Neutrophil (primary cell): ENCODE results near the gene PABPN1L.

Source experiments
- H3K27ac ChIP-seq: fragments of 200-600 bp; sonication (generic); 2 replicates; pipeline ENCODE4 v1.5.1; 2016; ENCODE audit warnings: mild to moderate bottlenecking, moderate library complexity
- H3K27me3 ChIP-seq: fragments of 200-600 bp; sonication (generic); 2 replicates; pipeline ENCODE4 v1.6.0; 2016; ENCODE audit warnings: mild to moderate bottlenecking
- H3K36me3 ChIP-seq: fragments of 200-600 bp; sonication (generic); 2 replicates; pipeline ENCODE4 v1.5.1; 2017
- H3K4me1 ChIP-seq, 2 experiments: fragments of 200-600 bp in 1 of 2; sonication (generic) in 1 of 2; 1 replicate in 1 of 2; 2 replicates in 1 of 2; pipeline versions ENCODE4 v1.5.1 to v1.6.1; 2013 to 2016; ENCODE audit warnings: low read depth in 1 of 2, low read length in 1 of 2, mild to moderate bottlenecking in 1 of 2, moderate library complexity in 1 of 2; ENCODE audit not compliant: control insufficient read depth in 1 of 2, insufficient read depth in 1 of 2
- H3K4me3 ChIP-seq, 2 experiments: fragments of 200-600 bp in 1 of 2; sonication (generic) in 1 of 2; 1 replicate in 1 of 2; 2 replicates in 1 of 2; pipeline ENCODE4 v1.5.1; 2013 to 2016; ENCODE audit warnings: low read depth in 1 of 2, low read length in 1 of 2, mild to moderate bottlenecking in 1 of 2, moderate library complexity in 1 of 2
- H3K9me3 ChIP-seq: fragments of 200-600 bp; sonication (generic); 2 replicates; pipeline ENCODE4 v1.5.1; 2016
- CTCF ChIP-seq: fragments of 200-600 bp; sonication (generic); IDR thresholded peaks from 2 replicates; pipeline ENCODE4 v1.5.1; 2016; ENCODE audit warnings: antibody characterized with exemption

Gene PABPN1L

GRCh38 chr16:88844419-88845036 is 21.9 kb downstream of the PABPN1L start:
- H3K27me3 ChIP-seq: no peaks in the 10 kb centered on the region
- H3K9me3 ChIP-seq: no peaks in the 10 kb centered on the region
- peak overlapping the region; percentile 18 for H3K27ac ChIP-seq
- peaks cover 26 to 30% of the 10 kb centered on the region in 2 experiments for H3K4me1 ChIP-seq
- TF ChIP-seq CTCF: no peak
- peaks cover 80% of the 10 kb centered on the region for H3K36me3 ChIP-seq
- H3K4me3 ChIP-seq: no peak overlapping the region

- Histone ChIP-seq H3K27ac (no peak overlapping the region), H3K27me3 (no peaks in the 10 kb centered on the region), H3K4me3 (no peak overlapping the region), H3K4me1 (peaks cover 39 to 43% of the 10 kb centered on the region in 2 experiments), H3K9me3 (no peaks in the 10 kb centered on the region), H3K36me3 (peaks cover 87% of the 10 kb centered on the region)
- no peak for TF ChIP-seq CTCF
These were observed 23.2 kb downstream of the PABPN1L start for GRCh38 chr16:88843256-88843655.

GRCh38 chr16:88842806-88843205 is 23.7 kb downstream of the PABPN1L start:
- Histone ChIP-seq H3K27me3 (no peaks in the 10 kb centered on the region), H3K27ac (no peak overlapping the region), H3K9me3 (no peaks in the 10 kb centered on the region), H3K36me3 (peaks cover 87% of the 10 kb centered on the region), H3K4me1 (peaks cover 40 to 46% of the 10 kb centered on the region in 2 experiments), H3K4me3 (no peak overlapping the region)
- no peak for TF ChIP-seq CTCF

GRCh38 chr16:88842308-88842756 is 24.1 kb downstream of the PABPN1L start:
- Histone ChIP-seq H3K4me3 (no peak overlapping the region), H3K9me3 (no peaks in the 10 kb centered on the region), H3K27me3 (no peaks in the 10 kb centered on the region), H3K4me1 (peaks cover 40 to 46% of the 10 kb centered on the region in 2 experiments), H3K36me3 (peaks cover 87% of the 10 kb centered on the region), H3K27ac (peak overlapping the region; percentile 86)
- no peak for TF ChIP-seq CTCF

- H3K36me3 ChIP-seq: peaks cover 88% of the 10 kb centered on the region
- TF ChIP-seq CTCF: no peak
These were observed 24.7 kb downstream of the PABPN1L start for GRCh38 chr16:88841521-88842307.

More at GRCh38 chr16:88841521-88842307, 24.7 kb downstream of the PABPN1L start:
- H3K27ac ChIP-seq: peak overlapping the region; percentile 86
- H3K4me1 ChIP-seq: peaks cover 40 to 46% of the 10 kb centered on the region in 2 experiments
- no peaks in the 10 kb centered on the region for H3K9me3 ChIP-seq
- H3K4me3 ChIP-seq: no peak overlapping the region
- H3K27me3 ChIP-seq: no peaks in the 10 kb centered on the region
